Calu3 (cell line): ENCODE measurements around the gene PPP1R14C. TPM values are rescaled to one million over a fixed set of nuclear protein-coding genes. Genes with fewer than 3 reads are reported as not detected.

Experiments used
- BruUV-seq: library from RNA; stranded (reverse); fragments of 400-500 nt; replicated peaks from 2 replicates; lab custom pipeline; 2021; lab: Mats Ljungman, UMichigan
- CTCF ChIA-PET: fragments of 300-600 bp; sonication (Branson Sonifier 250); formaldehyde crosslinking; loops from one replicate; lab custom pipeline; 2022; ENCODE audit warnings: antibody characterized with exemption; lab: Charles Lee
- DNase-seq: peaks from one replicate; pipeline ENCODE4 v3.0.0; 2022
- H3K27ac Mint-ChIP-seq: one replicate; pipeline ENCODE4 v1.8.0; 2022; ENCODE audit warnings: mixed read lengths; ENCODE audit not compliant: unreplicated experiment
- H3K27me3 Mint-ChIP-seq: one replicate; pipeline ENCODE4 v1.8.0; 2022; ENCODE audit warnings: mixed read lengths; ENCODE audit not compliant: unreplicated experiment
- H3K36me3 Mint-ChIP-seq: one replicate; pipeline ENCODE4 v1.8.0; 2022; ENCODE audit warnings: mild to moderate bottlenecking, moderate library complexity, mixed read lengths; ENCODE audit not compliant: insufficient read depth, unreplicated experiment
- H3K4me1 Mint-ChIP-seq: one replicate; pipeline ENCODE4 v1.8.0; 2022; ENCODE audit warnings: mild to moderate bottlenecking, low read depth, mixed read lengths; ENCODE audit not compliant: unreplicated experiment
- H3K4me3 Mint-ChIP-seq: one replicate; pipeline ENCODE4 v1.8.0; 2022; ENCODE audit warnings: mild to moderate bottlenecking, low read depth, moderate library complexity, mixed read lengths; ENCODE audit not compliant: unreplicated experiment
- H3K9me3 Mint-ChIP-seq: one replicate; pipeline ENCODE4 v1.8.0; 2022; ENCODE audit warnings: low read depth, mixed read lengths; ENCODE audit not compliant: unreplicated experiment
- intact Hi-C: fragments of 100-400 bp; cut with micrococcal nuclease; formaldehyde crosslinking; loops from one replicate; pipeline ENCODE4 v1.10.0; 2022; ENCODE audit not compliant: unreplicated experiment
- total RNA-seq: library from RNA; stranded (reverse); gene quantifications from 2 replicates; pipeline ENCODE4 v1.2.3, GENCODE V29; 2022
- TF ChIP-seq, protein P1 (sequence below): fragments of 200-600 bp; IDR thresholded peaks from one replicate; pipeline ENCODE4 v1.8.0; 2022; ENCODE audit warnings: antibody characterized with exemption; ENCODE audit not compliant: unreplicated experiment

Gene PPP1R14C
- total RNA-seq, 1 experiment from 2014 or later, result 3.6 TPM

DNA sequence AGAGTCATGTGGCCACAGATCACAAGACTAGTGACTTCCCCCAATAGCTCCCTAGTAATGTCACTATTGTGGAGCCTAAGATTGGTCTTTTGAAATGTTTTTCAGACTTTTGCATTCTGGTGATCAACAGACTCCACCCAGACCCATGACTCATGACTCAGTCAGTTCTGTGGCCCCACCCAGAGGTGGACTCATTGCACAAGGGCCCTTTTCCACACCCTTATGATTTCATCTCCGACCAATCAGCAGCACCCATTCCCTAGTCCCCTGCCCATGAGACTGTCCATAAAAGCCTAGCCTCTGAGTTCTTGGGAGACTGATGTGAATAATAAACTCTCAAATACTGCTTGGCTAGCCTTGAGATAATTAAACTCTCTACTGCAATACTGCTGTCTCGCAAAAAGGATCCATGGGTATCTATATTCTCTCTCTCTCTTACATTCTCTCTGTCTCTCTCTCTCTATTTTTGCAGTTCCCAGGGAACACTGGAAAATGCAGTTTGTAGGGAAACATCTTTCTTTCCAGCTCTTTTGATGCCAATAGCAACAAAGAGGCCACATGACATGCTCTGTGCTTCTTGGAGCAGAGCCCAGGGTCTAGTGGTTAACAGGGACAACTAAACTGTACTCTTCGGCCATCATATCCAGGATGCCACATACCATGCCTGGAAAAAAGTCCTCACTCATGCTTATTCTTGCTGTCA lies 154.6 kb downstream of the PPP1R14C start:
- H3K36me3 Mint-ChIP-seq, result no peaks in the 10 kb centered on the region
- no peak overlapping the region for H3K27ac Mint-ChIP-seq
- intact Hi-C loops, result no loop called here
- H3K27me3 Mint-ChIP-seq, result no peaks in the 10 kb centered on the region
- no peak overlapping the region for H3K4me3 Mint-ChIP-seq
- TF ChIP-seq, protein P1, sequence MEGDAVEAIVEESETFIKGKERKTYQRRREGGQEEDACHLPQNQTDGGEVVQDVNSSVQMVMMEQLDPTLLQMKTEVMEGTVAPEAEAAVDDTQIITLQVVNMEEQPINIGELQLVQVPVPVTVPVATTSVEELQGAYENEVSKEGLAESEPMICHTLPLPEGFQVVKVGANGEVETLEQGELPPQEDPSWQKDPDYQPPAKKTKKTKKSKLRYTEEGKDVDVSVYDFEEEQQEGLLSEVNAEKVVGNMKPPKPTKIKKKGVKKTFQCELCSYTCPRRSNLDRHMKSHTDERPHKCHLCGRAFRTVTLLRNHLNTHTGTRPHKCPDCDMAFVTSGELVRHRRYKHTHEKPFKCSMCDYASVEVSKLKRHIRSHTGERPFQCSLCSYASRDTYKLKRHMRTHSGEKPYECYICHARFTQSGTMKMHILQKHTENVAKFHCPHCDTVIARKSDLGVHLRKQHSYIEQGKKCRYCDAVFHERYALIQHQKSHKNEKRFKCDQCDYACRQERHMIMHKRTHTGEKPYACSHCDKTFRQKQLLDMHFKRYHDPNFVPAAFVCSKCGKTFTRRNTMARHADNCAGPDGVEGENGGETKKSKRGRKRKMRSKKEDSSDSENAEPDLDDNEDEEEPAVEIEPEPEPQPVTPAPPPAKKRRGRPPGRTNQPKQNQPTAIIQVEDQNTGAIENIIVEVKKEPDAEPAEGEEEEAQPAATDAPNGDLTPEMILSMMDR, result no peak
- CTCF ChIA-PET, result no interaction called here
- DNase-seq, result peak; percentile 11
- no TSS peak for BruUV-seq
- peaks cover 25% of the 10 kb centered on the region for H3K4me1 Mint-ChIP-seq
- peaks cover 6% of the 10 kb centered on the region for H3K9me3 Mint-ChIP-seq

DNA sequence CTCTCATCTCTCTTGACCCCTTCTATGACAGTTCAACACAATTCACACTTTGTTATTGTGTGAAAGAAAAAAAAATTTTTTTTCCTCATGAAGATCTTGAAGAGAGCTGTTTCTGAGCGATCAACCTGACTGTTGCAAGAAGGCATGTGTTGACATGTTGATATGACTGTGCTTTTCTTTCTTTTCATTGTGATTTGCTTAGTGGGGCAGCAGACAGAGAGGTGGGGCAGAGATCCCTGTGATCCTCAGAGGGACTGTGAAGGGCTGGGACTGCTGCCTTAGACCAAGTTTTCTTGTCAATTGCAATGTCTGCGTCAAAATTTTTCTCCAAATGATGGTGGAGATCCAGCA lies 155.2 kb downstream of the PPP1R14C start:
- Mint-ChIP-seq H3K4me3 (no peak overlapping the region), H3K36me3 (no peaks in the 10 kb centered on the region), H3K4me1 (peaks cover 30% of the 10 kb centered on the region), H3K9me3 (peaks cover 6% of the 10 kb centered on the region), H3K27me3 (no peaks in the 10 kb centered on the region), H3K27ac (no peak overlapping the region)
- TF ChIP-seq, protein P1, result no peak
- no TSS peak for BruUV-seq
- CTCF ChIA-PET, result no interaction called here
- no peak for DNase-seq
- intact Hi-C loops, result no loop called here

DNA sequence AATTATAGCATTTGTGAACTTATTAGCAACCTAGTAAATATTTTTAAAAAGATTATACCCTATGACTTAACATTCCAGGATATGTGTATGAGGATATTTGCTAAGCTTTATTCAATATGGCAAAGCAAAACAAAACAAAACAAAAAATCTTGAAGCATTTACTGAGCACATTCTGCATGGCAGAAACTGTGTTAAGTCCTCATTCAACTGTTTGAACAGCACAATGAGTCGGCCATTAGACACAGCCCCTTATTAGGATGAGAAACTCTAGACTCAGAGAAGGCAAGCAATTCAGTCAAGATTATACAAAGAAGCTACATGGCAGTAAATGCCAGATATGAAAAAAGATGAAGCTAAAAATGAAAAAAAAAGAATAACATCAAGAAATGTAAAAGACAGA lies 155.8 kb downstream of the PPP1R14C start:
- Mint-ChIP-seq H3K4me3 (no peak overlapping the region), H3K4me1 (peaks cover 25% of the 10 kb centered on the region), H3K27me3 (no peaks in the 10 kb centered on the region), H3K27ac (no peak overlapping the region), H3K36me3 (no peaks in the 10 kb centered on the region), H3K9me3 (peaks cover 6% of the 10 kb centered on the region)
- intact Hi-C loops, result no loop called here
- no TSS peak for BruUV-seq
- no peak for DNase-seq
- TF ChIP-seq, protein P1, result no peak
- CTCF ChIA-PET, result no interaction called here

Other genes with a start within 250 kb of the PPP1R14C start
- gene RAET1E, start 244.9 kb upstream of the PPP1R14C start, total RNA-seq, result 0.22 TPM in 1 of 2 replicates, not detected in the other
- gene RAET1G, start 219.9 kb upstream of the PPP1R14C start, total RNA-seq, result 0.54 TPM in 1 of 2 replicates, not detected in the other
- 7.1 and 7.6 TPM in 2 replicates for gene ULBP2, start 201.0 kb upstream of the PPP1R14C start, total RNA-seq
- 2.2 and 2.5 TPM in 2 replicates for gene ULBP1, start 179.1 kb upstream of the PPP1R14C start, total RNA-seq
- gene RAET1L, start 117.5 kb upstream of the PPP1R14C start, total RNA-seq, result 1.3 and 2.3 TPM in 2 replicates
- 8.4 and 9.8 TPM in 2 replicates for gene ULBP3, start 73.9 kb upstream of the PPP1R14C start, total RNA-seq
- 0.92 and 2.0 TPM in 2 replicates for gene IYD, start 226.0 kb downstream of the PPP1R14C start, total RNA-seq